HUES64 (cell line): ENCODE results near the gene SLC25A14.
"Not testable (repeated sequence)": the region's sequence is repeated elsewhere in the genome, so short reads cannot be mapped to it uniquely, and the experiment has no call there.

Source experiments
- H3K27ac ChIP-seq: 2 replicates; pipeline ENCODE4 v1.7.0; 2013; ENCODE audit warnings: low read depth, low read length, inconsistent platforms
- H3K27me3 ChIP-seq: 2 replicates; pipeline ENCODE4 v1.6.1; 2013; ENCODE audit warnings: mild to moderate bottlenecking, low read length; ENCODE audit not compliant: insufficient read depth
- H3K36me3 ChIP-seq: 2 replicates; pipeline ENCODE4 v1.6.1; 2013; ENCODE audit warnings: mild to moderate bottlenecking, low read length; ENCODE audit not compliant: insufficient read depth
- H3K4me1 ChIP-seq: 2 replicates; pipeline ENCODE4 v1.6.1; 2013; ENCODE audit warnings: mild to moderate bottlenecking, low read length, moderate library complexity; ENCODE audit not compliant: insufficient read depth
- H3K4me3 ChIP-seq: 2 replicates; pipeline ENCODE4 v1.5.1; 2013; ENCODE audit warnings: mild to moderate bottlenecking, low read length, moderate library complexity
- H3K9ac ChIP-seq: 2 replicates; pipeline ENCODE4 v1.6.1; 2013; ENCODE audit warnings: mild to moderate bottlenecking, low read depth, low read length
- H3K9me3 ChIP-seq: 2 replicates; pipeline ENCODE4 v1.6.1; 2013; ENCODE audit warnings: low read depth, low read length; ENCODE audit not compliant: insufficient read depth
- WGBS: fragments of 150-250, 120-280 bp; methylation state at CpG from one replicate; pipeline ENCODE4 v1.1.7; 2013; ENCODE audit warnings: missing lambda C conversion rate; 5-methylcytosine and 5-hydroxymethylcytosine counted together

The SLC25A14 gene

DNA sequence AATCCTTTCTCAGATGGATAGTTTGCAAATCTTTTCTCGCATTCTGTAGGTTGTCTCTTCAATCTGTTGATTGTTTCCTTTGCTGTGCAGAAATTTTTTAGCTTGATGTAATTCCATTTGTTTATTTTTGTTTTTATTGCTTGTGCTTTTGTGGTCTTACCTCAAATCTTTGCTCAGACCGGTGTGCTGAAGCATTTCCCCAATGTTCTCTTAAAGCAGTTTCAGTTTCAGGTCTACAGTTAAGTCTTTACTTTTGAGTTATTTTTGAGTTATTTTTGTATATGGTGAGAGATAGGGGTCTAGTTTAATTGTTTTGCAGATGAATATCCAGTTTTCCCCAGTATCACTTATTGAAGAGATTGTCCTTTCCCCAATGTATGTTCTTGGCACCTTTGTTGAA is 18.2 kb upstream of the SLC25A14 start:
- Histone ChIP-seq H3K9me3 (no peaks in the 10 kb centered on the region), H3K36me3 (no peaks in the 10 kb centered on the region), H3K27me3 (no peaks in the 10 kb centered on the region), H3K9ac (no peak overlapping the region), H3K27ac (no peak overlapping the region), H3K4me1 (no peaks in the 10 kb centered on the region), H3K4me3 (no peak overlapping the region)
- 94% methylated on average over 2 of the region's 2 CpGs for WGBS

DNA sequence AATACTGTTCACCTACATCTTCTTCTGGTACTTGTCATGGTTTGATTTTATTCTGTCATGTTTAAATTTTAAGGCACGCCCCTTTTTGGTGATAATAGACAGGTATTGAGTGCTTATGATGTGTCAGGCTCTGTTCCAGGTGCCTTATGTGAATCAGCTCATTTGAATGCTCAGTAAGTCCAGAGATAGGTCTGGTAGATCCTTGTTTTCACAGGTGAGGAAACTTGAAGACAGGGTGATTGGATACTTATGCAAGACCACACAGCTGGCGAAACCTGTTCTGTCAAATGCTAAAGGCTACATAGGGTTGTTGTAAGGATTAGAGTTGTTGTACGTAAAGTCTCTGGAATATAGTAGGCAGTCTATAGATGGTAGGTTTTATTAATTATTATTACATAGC is 9.6 kb upstream of the SLC25A14 start:
- Histone ChIP-seq H3K27ac (no peak overlapping the region), H3K27me3 (no peaks in the 10 kb centered on the region), H3K9me3 (no peaks in the 10 kb centered on the region), H3K4me1 (no peaks in the 10 kb centered on the region), H3K36me3 (no peaks in the 10 kb centered on the region), H3K4me3 (no peak overlapping the region), H3K9ac (no peak overlapping the region)
- 81% methylated on average over 3 of the region's 3 CpGs for WGBS

GRCh38 chrX:130330706-130331105 is 9.0 kb upstream of the SLC25A14 start:
- Histone ChIP-seq H3K27me3 (no peaks in the 10 kb centered on the region), H3K9ac (no peak overlapping the region)
- WGBS: 11% methylated on average over 10 of the region's 10 CpGs

DNA sequence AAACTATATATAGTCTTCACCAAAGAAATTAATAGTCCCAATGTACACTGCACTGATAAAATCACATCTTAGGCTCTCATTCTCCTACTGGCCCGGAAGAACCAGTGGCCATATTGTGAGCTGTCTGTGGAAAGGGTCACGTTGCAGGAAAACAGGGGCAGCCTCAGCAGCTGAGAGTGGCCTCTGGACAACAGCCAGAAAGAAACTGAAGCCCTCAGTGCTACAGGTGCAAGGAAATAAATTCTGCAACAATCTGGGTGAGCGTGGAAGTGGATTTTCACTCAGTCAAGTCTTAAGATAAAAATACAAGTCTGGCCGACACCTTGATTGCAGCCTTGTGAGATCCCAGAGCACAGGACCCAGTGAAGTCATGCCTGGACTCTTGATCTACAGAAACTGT is 3.2 kb upstream of the SLC25A14 start:
- no peaks in the 10 kb centered on the region for H3K36me3 ChIP-seq
- no peaks in the 10 kb centered on the region for H3K9me3 ChIP-seq
- H3K27me3 ChIP-seq: no peaks in the 10 kb centered on the region
- H3K4me1 ChIP-seq: no peaks in the 10 kb centered on the region
- H3K4me3 ChIP-seq: no peak overlapping the region
- WGBS: 88% methylated on average over 4 of the region's 4 CpGs
- no peak overlapping the region for H3K9ac ChIP-seq
- H3K27ac ChIP-seq: no peak overlapping the region

More at GRCh38 chrX:130330706-130331105, 9.0 kb upstream of the SLC25A14 start:
- Histone ChIP-seq H3K36me3 (no peaks in the 10 kb centered on the region), H3K4me1 (no peaks in the 10 kb centered on the region), H3K27ac (no peak overlapping the region), H3K9me3 (no peaks in the 10 kb centered on the region), H3K4me3 (no peak overlapping the region)

DNA sequence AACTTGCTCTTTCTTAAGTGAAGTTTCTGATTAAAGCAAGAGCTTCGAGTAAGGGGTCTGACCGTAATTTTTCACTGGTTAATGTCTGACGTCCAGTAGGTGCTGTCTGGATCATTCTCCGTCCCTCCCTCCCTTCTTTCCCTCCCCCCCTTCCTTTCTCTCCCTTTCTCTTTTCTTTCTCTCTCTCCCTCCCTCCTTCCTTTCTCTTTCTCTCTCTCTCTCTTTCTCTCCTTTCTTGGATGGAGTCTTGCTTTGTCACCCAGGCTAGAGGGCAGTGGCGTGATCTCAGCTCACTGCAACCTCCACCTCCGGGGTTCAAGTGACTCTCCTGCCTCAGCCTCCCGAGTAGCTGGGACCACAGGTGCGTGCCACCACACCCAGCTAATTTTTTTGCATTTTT is 850 bp upstream of the SLC25A14 start:
- not testable (repeated sequence) for H3K27ac ChIP-seq, H3K9me3 ChIP-seq, H3K27me3 ChIP-seq, H3K9ac ChIP-seq, H3K36me3 ChIP-seq
- H3K4me1 ChIP-seq: peaks cover 10% of the 10 kb centered on the region
- peak overlapping the region; percentile 70 for H3K4me3 ChIP-seq
- 79% methylated on average over 8 of the region's 8 CpGs for WGBS

DNA sequence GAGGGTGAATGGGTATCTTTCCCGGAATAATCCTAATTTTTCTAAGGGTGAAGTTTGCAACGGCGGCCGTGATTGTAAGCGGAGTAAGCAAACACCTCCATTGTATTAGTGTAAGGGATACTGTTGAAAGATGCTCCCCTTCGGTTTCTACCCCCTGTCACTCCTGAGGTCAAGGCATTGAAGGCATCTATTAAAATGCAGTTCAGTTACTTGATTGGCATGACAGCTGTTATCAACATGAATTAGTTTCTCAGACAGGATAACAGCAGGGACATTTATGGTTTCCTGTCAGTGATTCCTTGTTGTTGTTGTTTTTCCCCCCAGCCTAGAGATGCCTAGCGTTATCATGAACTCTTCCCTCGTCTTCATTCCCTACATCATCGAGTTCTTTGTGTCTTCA is 552 bp downstream of the SLC25A14 start:
- Histone ChIP-seq H3K4me3 (peak overlapping the region; percentile 70), H3K36me3 (no peaks in the 10 kb centered on the region), H3K27ac (no peak overlapping the region), H3K27me3 (no peaks in the 10 kb centered on the region), H3K9ac (peak overlapping the region; percentile 79; the same call in 1 of the 2 replicates), H3K9me3 (no peaks in the 10 kb centered on the region), H3K4me1 (peaks cover 11% of the 10 kb centered on the region)
- WGBS: 4% methylated on average over 9 of the region's 9 CpGs

DNA sequence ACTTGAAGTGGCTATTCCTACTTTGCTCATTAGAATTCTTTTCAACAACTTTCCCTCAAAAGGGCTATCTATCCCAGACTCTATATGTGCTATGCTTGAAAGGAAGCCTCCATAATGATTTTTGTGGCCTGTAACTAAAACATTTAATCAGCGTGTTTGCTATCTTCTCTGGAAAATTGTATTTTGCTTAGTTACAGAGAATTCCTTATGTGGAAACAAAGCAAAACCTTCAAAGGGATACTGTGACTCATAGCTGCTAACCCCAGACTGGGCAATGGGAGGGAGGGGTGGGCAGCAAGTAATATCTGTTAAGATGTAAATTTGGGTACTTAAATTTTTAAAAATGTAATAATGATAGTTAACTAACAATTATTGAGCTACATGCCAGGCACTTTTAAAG is 3.7 kb downstream of the SLC25A14 start:
- 50% methylated on average over 1 of the region's 1 CpG for WGBS
- peaks cover 11% of the 10 kb centered on the region for H3K4me1 ChIP-seq
- peak overlapping the region; percentile 62 for H3K27ac ChIP-seq
- no peaks in the 10 kb centered on the region for H3K9me3 ChIP-seq
- no peaks in the 10 kb centered on the region for H3K27me3 ChIP-seq
- no peaks in the 10 kb centered on the region for H3K36me3 ChIP-seq
- H3K4me3 ChIP-seq: no peak overlapping the region
- no peak overlapping the region; the same call in 1 of the 2 replicates for H3K9ac ChIP-seq

- Histone ChIP-seq H3K27ac (no peak overlapping the region), H3K9ac (no peak overlapping the region), H3K36me3 (peaks cover 28% of the 10 kb centered on the region), H3K4me3 (no peak overlapping the region), H3K27me3 (no peaks in the 10 kb centered on the region), H3K9me3 (no peaks in the 10 kb centered on the region), H3K4me1 (peaks cover 11% of the 10 kb centered on the region)
- 92% methylated on average over 1 of the region's 1 CpG for WGBS
Measured at GRCh38 chrX:130347321-130347720, 7.6 kb downstream of the SLC25A14 start.

GRCh38 chrX:130351567-130351966 is 11.8 kb downstream of the SLC25A14 start:
- Histone ChIP-seq H3K27ac (no peak overlapping the region), H3K9ac (no peak overlapping the region), H3K4me3 (no peak overlapping the region), H3K9me3 (no peaks in the 10 kb centered on the region), H3K4me1 (no peaks in the 10 kb centered on the region), H3K27me3 (no peaks in the 10 kb centered on the region), H3K36me3 (peaks cover 28% of the 10 kb centered on the region)
- 80% methylated on average over 1 of the region's 3 CpGs for WGBS

GRCh38 chrX:130352050-130352449 is 12.3 kb downstream of the SLC25A14 start:
- not testable (repeated sequence) for H3K4me3 ChIP-seq, H3K27me3 ChIP-seq, H3K27ac ChIP-seq, H3K9ac ChIP-seq, H3K4me1 ChIP-seq, H3K9me3 ChIP-seq
- H3K36me3 ChIP-seq: peaks cover 28% of the 10 kb centered on the region
- WGBS: 100% methylated on average over 1 of the region's 1 CpG

GRCh38 chrX:130376077-130376476 is 36.4 kb downstream of the SLC25A14 start:
- Histone ChIP-seq H3K9ac (no peak overlapping the region), H3K9me3 (no peaks in the 10 kb centered on the region), H3K4me3 (no peak overlapping the region), H3K36me3 (no peaks in the 10 kb centered on the region; the same call in 1 of the 2 replicates), H3K27me3 (no peaks in the 10 kb centered on the region), H3K4me1 (no peaks in the 10 kb centered on the region), H3K27ac (no peak overlapping the region)

DNA sequence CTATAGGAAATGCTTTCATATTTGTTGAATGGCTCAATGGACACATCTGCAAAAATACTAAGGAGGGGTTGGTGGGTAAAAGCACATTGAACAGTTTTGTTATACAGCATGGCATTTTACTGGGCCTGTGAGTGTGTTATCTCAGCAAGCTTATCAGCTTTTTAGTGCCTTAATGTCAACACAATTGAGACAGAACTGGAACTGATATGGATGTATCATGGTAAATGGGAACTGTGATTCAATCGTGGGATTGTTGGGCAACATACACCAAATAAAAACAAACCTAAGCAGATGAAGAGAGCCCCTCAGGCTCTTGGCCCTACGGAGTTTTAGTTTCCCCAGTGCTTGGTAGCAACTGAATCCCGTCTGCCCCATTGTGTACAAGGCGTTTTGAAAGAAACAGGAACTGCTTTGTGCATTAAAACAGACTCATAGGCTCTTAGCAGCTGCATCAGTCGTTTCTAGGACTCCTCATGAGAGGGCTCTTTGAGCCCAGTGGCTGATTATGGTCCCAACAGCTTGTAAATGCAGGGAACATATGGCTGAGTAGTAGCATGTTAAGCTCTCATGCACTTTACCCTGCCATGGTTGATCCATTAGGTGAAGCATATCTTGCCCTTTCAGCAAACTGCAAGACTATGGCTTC is 38.4 kb downstream of the SLC25A14 start:
- Histone ChIP-seq H3K9ac (no peak overlapping the region), H3K27ac (no peak overlapping the region), H3K9me3 (no peaks in the 10 kb centered on the region), H3K4me1 (no peaks in the 10 kb centered on the region), H3K27me3 (no peaks in the 10 kb centered on the region), H3K4me3 (no peak overlapping the region), H3K36me3 (no peaks in the 10 kb centered on the region; the same call in 1 of the 2 replicates)
- WGBS: 83% methylated on average over 5 of the region's 5 CpGs
